ENCODE measurements around the gene CYSRT1.

GRCh38 chr9:137255448-137256114 is 30.6 kb downstream of the CYSRT1 start:
- TF ChIP-seq CTCF (IDR thresholded peaks at IDR 0.05; ENCODE audit: insufficient read depth, low read depth, low read length) = no peak
- no peak for TF ChIP-seq EZH2 (IDR thresholded peaks at IDR 0.05; ENCODE audit: insufficient read depth, low read length)
